ENCODE data around the gene KIF1C. TPM values are rescaled to one million over a fixed set of nuclear protein-coding genes. Genes with fewer than 3 reads are reported as not detected.

The KIF1C gene
- total and polyA plus RNA-seq, 2 donors (not counting 1 experiment from before 2014, with no cell fraction given) = 5.7 to 29.6 TPM

DNA sequence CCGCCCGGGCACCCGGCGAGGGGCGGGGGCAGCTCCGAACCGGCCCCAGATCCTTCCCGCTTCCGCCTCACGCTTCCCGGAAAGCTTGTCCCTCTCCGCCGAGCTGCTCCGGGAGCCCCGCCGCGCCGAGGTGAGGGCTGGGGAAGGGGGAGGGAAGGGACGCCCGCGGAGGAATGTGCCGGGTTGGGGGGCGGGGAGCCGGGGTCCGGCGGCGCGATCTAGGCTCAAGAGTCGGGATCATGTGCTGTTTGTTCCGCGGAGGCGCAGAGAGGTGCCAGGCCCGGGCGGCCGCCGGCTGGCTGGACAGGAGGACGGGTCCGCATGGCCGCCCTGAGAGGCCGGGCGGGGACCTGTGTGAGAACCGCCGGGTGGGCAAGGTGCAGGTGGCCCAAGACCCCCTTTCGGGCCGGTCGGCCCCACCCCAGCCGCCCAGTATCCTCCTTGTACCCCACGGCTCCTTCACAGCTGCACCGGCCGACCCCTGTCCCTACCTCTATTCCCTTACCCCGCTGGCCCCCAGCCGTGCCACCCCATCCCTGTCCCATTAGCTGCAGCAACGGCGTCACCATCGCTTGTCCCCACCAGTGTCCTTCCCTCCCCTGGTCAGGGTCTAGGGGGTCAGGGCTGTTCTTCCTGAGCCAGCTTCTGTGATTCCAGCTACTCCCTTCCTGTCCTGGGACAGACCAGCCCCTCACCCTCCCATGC is 429 bp downstream of the KIF1C start:
- ChIA-PET CTCF (interaction anchor here (0.9 to 3.5 kb wide), 6 partner anchors 10 to 116 kb away, joined by 3 to 26 read pairs (median 4); partner anchors contain the start of genes CAMTA2, PFN1, RNF167 and SLC25A11), POLR2A (interaction anchor here (0.5 to 3.1 kb wide), 6 partner anchors 11 to 86 kb away, joined by 5 to 16 read pairs (median 8); partner anchors contain the start of genes CAMTA2, PFN1 and SPAG7)
- Histone ChIP-seq H3K79me2 (ENCODE audit: control insufficient read depth, insufficient read depth, low read length) (no peaks in the 10 kb centered on the region), H3K9me3 (ENCODE audit: control extremely low read depth in 1 of 3, control insufficient read depth in 2 of 3, insufficient read depth in 1 of 3, low read length in 2 of 3) (no peaks in the 10 kb centered on the region), H3K4me2 (replicated peaks; ENCODE audit: low read depth, low read length, poor library complexity, severe bottlenecking) (peak overlapping the region; percentile 97), H3K27me3 (replicated peaks in 1 of 4; ENCODE audit: control extremely low read depth in 1 of 4, control insufficient read depth in 3 of 4, insufficient read depth in 4 of 4, low read length in 3 of 4) (peaks cover 0 to 13% (median 2%) of the 10 kb centered on the region in 4 experiments), H3K36me3 (replicated peaks in 1 of 2; ENCODE audit: control extremely low read depth in 1 of 2, control insufficient read depth in 1 of 2, extremely low read depth in 1 of 2, insufficient read depth in 2 of 2, low read length in 1 of 2) (no peaks in the 10 kb centered on the region), H2AFZ (ENCODE audit: insufficient read depth, low read depth, low read length, poor library complexity, severe bottlenecking) (peak overlapping the region; percentile 91), H3K4me1 (ENCODE audit: control insufficient read depth in 2 of 2, insufficient read depth in 2 of 2, low read length in 2 of 2) (peaks cover 22 to 26% of the 10 kb centered on the region in 2 donors), H3K9ac (ENCODE audit: low read length) (peak overlapping the region; percentile 75), H3K4me3 (ENCODE audit: control extremely low read depth in 1 of 5, extremely low read depth in 1 of 5, insufficient read depth in 1 of 5, low read depth in 2 of 5, low read length in 4 of 5) (peak overlapping the region; percentile 34 to 73 (median 66)), H3K27ac (ENCODE audit: low read length in 2 of 2) (peak overlapping the region in 1 of 2 donors; percentile 15), H4K20me1 (ENCODE audit: control insufficient read depth, insufficient read depth, low read length, poor library complexity, severe bottlenecking) (peaks cover 8% of the 10 kb centered on the region)
- intact Hi-C loops (cut with micrococcal nuclease) = loop anchor here (5.0 kb wide), 2 partner anchors 34 to 64 kb away; no protein-coding TSS in a partner anchor
- DNase-seq (no peak), ATAC-seq (ENCODE audit: low read depth) (no peak)
- TF ChIP-seq, protein P1, sequence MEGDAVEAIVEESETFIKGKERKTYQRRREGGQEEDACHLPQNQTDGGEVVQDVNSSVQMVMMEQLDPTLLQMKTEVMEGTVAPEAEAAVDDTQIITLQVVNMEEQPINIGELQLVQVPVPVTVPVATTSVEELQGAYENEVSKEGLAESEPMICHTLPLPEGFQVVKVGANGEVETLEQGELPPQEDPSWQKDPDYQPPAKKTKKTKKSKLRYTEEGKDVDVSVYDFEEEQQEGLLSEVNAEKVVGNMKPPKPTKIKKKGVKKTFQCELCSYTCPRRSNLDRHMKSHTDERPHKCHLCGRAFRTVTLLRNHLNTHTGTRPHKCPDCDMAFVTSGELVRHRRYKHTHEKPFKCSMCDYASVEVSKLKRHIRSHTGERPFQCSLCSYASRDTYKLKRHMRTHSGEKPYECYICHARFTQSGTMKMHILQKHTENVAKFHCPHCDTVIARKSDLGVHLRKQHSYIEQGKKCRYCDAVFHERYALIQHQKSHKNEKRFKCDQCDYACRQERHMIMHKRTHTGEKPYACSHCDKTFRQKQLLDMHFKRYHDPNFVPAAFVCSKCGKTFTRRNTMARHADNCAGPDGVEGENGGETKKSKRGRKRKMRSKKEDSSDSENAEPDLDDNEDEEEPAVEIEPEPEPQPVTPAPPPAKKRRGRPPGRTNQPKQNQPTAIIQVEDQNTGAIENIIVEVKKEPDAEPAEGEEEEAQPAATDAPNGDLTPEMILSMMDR (IDR thresholded peaks at IDR 0.05) = no peak
- no peak for TF ChIP-seq EZH2 (IDR thresholded peaks at IDR 0.05; ENCODE audit: borderline replicate concordance, insufficient read depth, low read depth, low read length, poor library complexity, severe bottlenecking)
- Mint-ChIP-seq H3K4me1 (peaks cover 21% of the 10 kb centered on the region), H3K27me3 (no peaks in the 10 kb centered on the region), H3K9me3 (ENCODE audit: insufficient read depth) (no peaks in the 10 kb centered on the region), H3K27ac (peak overlapping the region; percentile 53), H3K4me3 (peak overlapping the region; percentile 83)
- 2% methylated on average over 55 of the region's 55 CpGs for WGBS (ENCODE audit: insufficient coverage)
